Measurements from ENCODE around the gene LSS.

DNA sequence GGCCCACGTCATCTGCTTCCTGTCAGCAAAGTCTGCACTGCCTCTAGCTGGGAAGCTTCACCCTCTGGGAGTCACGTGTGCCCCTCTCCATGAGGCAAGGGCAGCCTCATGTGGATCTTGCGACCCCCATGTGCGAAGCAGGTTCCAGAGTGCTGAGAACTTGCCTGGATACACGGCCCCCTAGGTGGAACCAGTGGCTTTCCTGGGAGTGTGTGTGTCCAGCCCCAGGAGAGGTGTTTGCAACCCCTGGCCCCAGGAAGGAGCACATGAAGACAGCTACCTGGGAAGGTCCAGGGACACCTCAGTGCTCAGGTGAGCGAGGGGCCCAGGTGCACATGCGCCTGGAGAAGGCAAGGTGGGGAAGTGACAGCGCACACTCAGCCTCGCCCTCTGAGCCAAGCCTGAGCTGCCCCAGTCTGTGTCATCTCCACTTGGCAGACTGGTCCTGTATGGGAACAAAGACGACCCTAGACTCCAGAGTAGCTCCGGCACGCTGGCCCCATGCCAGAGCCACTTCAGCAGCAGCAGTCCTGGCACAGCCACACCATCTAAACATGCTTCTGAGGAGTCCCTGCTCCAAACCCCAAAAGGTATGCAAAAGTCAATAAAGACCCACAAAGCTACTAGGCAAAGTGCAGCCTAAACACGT is 8.9 kb downstream of the LSS start:
- TF ChIP-seq, protein P1, sequence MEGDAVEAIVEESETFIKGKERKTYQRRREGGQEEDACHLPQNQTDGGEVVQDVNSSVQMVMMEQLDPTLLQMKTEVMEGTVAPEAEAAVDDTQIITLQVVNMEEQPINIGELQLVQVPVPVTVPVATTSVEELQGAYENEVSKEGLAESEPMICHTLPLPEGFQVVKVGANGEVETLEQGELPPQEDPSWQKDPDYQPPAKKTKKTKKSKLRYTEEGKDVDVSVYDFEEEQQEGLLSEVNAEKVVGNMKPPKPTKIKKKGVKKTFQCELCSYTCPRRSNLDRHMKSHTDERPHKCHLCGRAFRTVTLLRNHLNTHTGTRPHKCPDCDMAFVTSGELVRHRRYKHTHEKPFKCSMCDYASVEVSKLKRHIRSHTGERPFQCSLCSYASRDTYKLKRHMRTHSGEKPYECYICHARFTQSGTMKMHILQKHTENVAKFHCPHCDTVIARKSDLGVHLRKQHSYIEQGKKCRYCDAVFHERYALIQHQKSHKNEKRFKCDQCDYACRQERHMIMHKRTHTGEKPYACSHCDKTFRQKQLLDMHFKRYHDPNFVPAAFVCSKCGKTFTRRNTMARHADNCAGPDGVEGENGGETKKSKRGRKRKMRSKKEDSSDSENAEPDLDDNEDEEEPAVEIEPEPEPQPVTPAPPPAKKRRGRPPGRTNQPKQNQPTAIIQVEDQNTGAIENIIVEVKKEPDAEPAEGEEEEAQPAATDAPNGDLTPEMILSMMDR (IDR thresholded peaks at IDR 0.05; ENCODE audit: low read depth, low read length) = no peak
- TF ChIP-seq, protein P2, sequence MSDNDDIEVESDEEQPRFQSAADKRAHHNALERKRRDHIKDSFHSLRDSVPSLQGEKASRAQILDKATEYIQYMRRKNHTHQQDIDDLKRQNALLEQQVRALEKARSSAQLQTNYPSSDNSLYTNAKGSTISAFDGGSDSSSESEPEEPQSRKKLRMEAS (IDR thresholded peaks at IDR 0.05; ENCODE audit: low read depth, low read length) = no peak
- no peak for TF ChIP-seq POLR2A (IDR thresholded peaks at IDR 0.05; ENCODE audit: extremely low read depth, insufficient read length)

Measured in NB4 (cell line).